IPS-15b (cell line): ENCODE results near the gene TBC1D22A.

Experiments
- H3K27me3 ChIP-seq: one replicate; pipeline ENCODE4 v1.6.1; 2013; ENCODE audit warnings: low read length; ENCODE audit not compliant: control insufficient read depth, insufficient read depth
- H3K36me3 ChIP-seq: one replicate; pipeline ENCODE4 v1.6.1; 2013; ENCODE audit warnings: low read length; ENCODE audit not compliant: control insufficient read depth, insufficient read depth
- H3K4me1 ChIP-seq: one replicate; pipeline ENCODE4 v1.6.1; 2013; ENCODE audit warnings: mild to moderate bottlenecking, low read length; ENCODE audit not compliant: control insufficient read depth, insufficient read depth
- H3K4me3 ChIP-seq: one replicate; pipeline ENCODE4 v1.5.1; 2013; ENCODE audit warnings: low read depth, low read length
- H3K9ac ChIP-seq: one replicate; pipeline ENCODE4 v1.6.1; 2013; ENCODE audit warnings: low read depth, mild to moderate bottlenecking, low read length
- H3K9me3 ChIP-seq: one replicate; pipeline ENCODE4 v1.6.1; 2013; ENCODE audit warnings: mild to moderate bottlenecking, low read length; ENCODE audit not compliant: control insufficient read depth, insufficient read depth

TBC1D22A gene

GRCh38 chr22:47095395-47096122, 333.1 kb downstream of the TBC1D22A start:
- Histone ChIP-seq H3K9ac (no peak overlapping the region), H3K36me3 (peaks cover 2% of the 10 kb centered on the region), H3K4me3 (no peak overlapping the region), H3K9me3 (no peaks in the 10 kb centered on the region), H3K27me3 (no peaks in the 10 kb centered on the region), H3K4me1 (peaks cover 9% of the 10 kb centered on the region)

- Histone ChIP-seq H3K4me3 (no peak overlapping the region), H3K36me3 (peaks cover 6% of the 10 kb centered on the region), H3K27me3 (no peaks in the 10 kb centered on the region), H3K9me3 (no peaks in the 10 kb centered on the region), H3K9ac (peak overlapping the region; percentile 12), H3K4me1 (peaks cover 12% of the 10 kb centered on the region)
Observed at GRCh38 chr22:47098121-47098520, 335.7 kb downstream of the TBC1D22A start.

- Histone ChIP-seq H3K4me1 (peaks cover 15% of the 10 kb centered on the region), H3K9me3 (no peaks in the 10 kb centered on the region), H3K9ac (peak overlapping the region; percentile 12), H3K4me3 (no peak overlapping the region), H3K27me3 (no peaks in the 10 kb centered on the region), H3K36me3 (peaks cover 6% of the 10 kb centered on the region)
Observed at GRCh38 chr22:47098554-47098953, 336.1 kb downstream of the TBC1D22A start.

- no peak overlapping the region for H3K4me3 ChIP-seq
- peaks cover 18% of the 10 kb centered on the region for H3K4me1 ChIP-seq
- peaks cover 6% of the 10 kb centered on the region for H3K36me3 ChIP-seq
Observed at GRCh38 chr22:47100019-47100418, 337.6 kb downstream of the TBC1D22A start.

GRCh38 chr22:47100646-47101200, 338.3 kb downstream of the TBC1D22A start:
- peaks cover 18% of the 10 kb centered on the region for H3K4me1 ChIP-seq
- H3K9me3 ChIP-seq = no peaks in the 10 kb centered on the region
- no peaks in the 10 kb centered on the region for H3K27me3 ChIP-seq
- H3K4me3 ChIP-seq = no peak overlapping the region
- H3K9ac ChIP-seq = no peak overlapping the region
- H3K36me3 ChIP-seq = peaks cover 6% of the 10 kb centered on the region

More at GRCh38 chr22:47100019-47100418, 337.6 kb downstream of the TBC1D22A start:
- H3K27me3 ChIP-seq = no peaks in the 10 kb centered on the region
- no peak overlapping the region for H3K9ac ChIP-seq
- no peaks in the 10 kb centered on the region for H3K9me3 ChIP-seq

GRCh38 chr22:47101321-47101885, 339.0 kb downstream of the TBC1D22A start:
- Histone ChIP-seq H3K36me3 (peaks cover 6% of the 10 kb centered on the region), H3K27me3 (no peaks in the 10 kb centered on the region), H3K9me3 (no peaks in the 10 kb centered on the region), H3K9ac (no peak overlapping the region), H3K4me3 (no peak overlapping the region), H3K4me1 (peaks cover 18% of the 10 kb centered on the region)

GRCh38 chr22:47102081-47102480, 339.6 kb downstream of the TBC1D22A start:
- Histone ChIP-seq H3K27me3 (no peaks in the 10 kb centered on the region), H3K4me3 (no peak overlapping the region), H3K4me1 (peaks cover 18% of the 10 kb centered on the region), H3K36me3 (peaks cover 4% of the 10 kb centered on the region), H3K9ac (no peak overlapping the region), H3K9me3 (no peaks in the 10 kb centered on the region)

GRCh38 chr22:47102648-47103047, 340.2 kb downstream of the TBC1D22A start:
- peak overlapping the region; percentile 65 for H3K9ac ChIP-seq

GRCh38 chr22:47105085-47105484, 342.6 kb downstream of the TBC1D22A start:
- H3K4me1 ChIP-seq = peaks cover 18% of the 10 kb centered on the region
- no peak overlapping the region for H3K4me3 ChIP-seq
- H3K27me3 ChIP-seq = no peaks in the 10 kb centered on the region
- H3K9me3 ChIP-seq = no peaks in the 10 kb centered on the region
- no peak overlapping the region for H3K9ac ChIP-seq
- peaks cover 4% of the 10 kb centered on the region for H3K36me3 ChIP-seq

More at GRCh38 chr22:47102648-47103047, 340.2 kb downstream of the TBC1D22A start:
- Histone ChIP-seq H3K27me3 (no peaks in the 10 kb centered on the region), H3K9me3 (no peaks in the 10 kb centered on the region), H3K36me3 (peaks cover 4% of the 10 kb centered on the region), H3K4me3 (no peak overlapping the region), H3K4me1 (peaks cover 18% of the 10 kb centered on the region)

GRCh38 chr22:47106806-47107205, 344.4 kb downstream of the TBC1D22A start:
- no peaks in the 10 kb centered on the region for H3K9me3 ChIP-seq
- H3K9ac ChIP-seq = no peak overlapping the region
- H3K4me3 ChIP-seq = no peak overlapping the region
- peaks cover 18% of the 10 kb centered on the region for H3K4me1 ChIP-seq
- no peaks in the 10 kb centered on the region for H3K36me3 ChIP-seq
- H3K27me3 ChIP-seq = no peaks in the 10 kb centered on the region

- peaks cover under 1% of the 10 kb centered on the region for H3K36me3 ChIP-seq
- H3K27me3 ChIP-seq = no peaks in the 10 kb centered on the region
- H3K4me1 ChIP-seq = peaks cover 12% of the 10 kb centered on the region
- H3K4me3 ChIP-seq = no peak overlapping the region
- H3K9me3 ChIP-seq = no peaks in the 10 kb centered on the region
- no peak overlapping the region for H3K9ac ChIP-seq
Observed at GRCh38 chr22:47107431-47107830, 345.0 kb downstream of the TBC1D22A start.
